Right atrium auricular region (tissue), 2 donors: ENCODE measurements around the gene PTCD1. TPM values are rescaled to one million over a fixed set of nuclear protein-coding genes. Genes with fewer than 3 reads are reported as not detected.
"Not testable (repeated sequence)": the region's sequence is repeated elsewhere in the genome, so short reads cannot be mapped to it uniquely, and the experiment has no call there.

Source experiments
- DNase-seq: peaks from one replicate; pipeline ENCODE4 v3.0.0-alpha.2; 2019; ENCODE audit warnings: low spot score
- H3K27ac ChIP-seq, 2 donors: fragments of 200-600 bp; sonication (generic); 1 replicate in 1 of 2; 2 replicates in 1 of 2; pipeline ENCODE4 v1.5.1; 2016 to 2019
- H3K27me3 ChIP-seq, 2 donors: fragments of 200-600 bp; sonication (generic); one replicate each; pipeline versions ENCODE4 v1.5.1 to v1.6.0; 2017 to 2019
- H3K36me3 ChIP-seq: fragments of 200-600 bp; sonication (generic); one replicate; pipeline ENCODE4 v1.5.1; 2016
- H3K4me1 ChIP-seq, 2 donors: fragments of 200-600 bp; sonication (generic); one replicate each; pipeline versions ENCODE4 v1.5.1 to v1.6.0; 2017 to 2019
- H3K4me3 ChIP-seq, 2 donors: fragments of 200-600 bp; sonication (generic); 1 replicate in 1 of 2; 2 replicates in 1 of 2; pipeline ENCODE4 v1.5.1; 2017 to 2019; ENCODE audit warnings: mild to moderate bottlenecking in 1 of 2, moderate library complexity in 1 of 2
- H3K9me3 ChIP-seq, 2 donors: fragments of 200-600 bp; sonication (generic); one replicate each; pipeline ENCODE4 v1.5.1; 2019
- CTCF ChIP-seq, 2 donors: fragments of 200-600 bp; sonication (generic); IDR thresholded peaks; one replicate each; pipeline ENCODE4 v1.5.1; 2019; ENCODE audit warnings: antibody characterized with exemption in 2 of 2
- total RNA-seq, 2 donors: library from RNA; depleted of rRNA; stranded (reverse); fragments of >200 nt; gene quantifications; one replicate each; pipeline ENCODE4 v1.1.0, GENCODE V29; 2016

Gene PTCD1
- total RNA-seq, 2 donors from 2014 or later, result 4.6 to 5.3 TPM

GRCh38 chr7:99389772-99390171 is 48.8 kb downstream of the PTCD1 start:
- H3K4me1 ChIP-seq, result peaks cover 0 to 20% of the 10 kb centered on the region in 2 donors
- TF ChIP-seq CTCF (IDR thresholded peaks at IDR 0.05), result no peak
- H3K27me3 ChIP-seq, result no peaks in the 10 kb centered on the region
- peaks cover 37% of the 10 kb centered on the region for H3K36me3 ChIP-seq
- no peak overlapping the region for H3K4me3 ChIP-seq
- no peaks in the 10 kb centered on the region for H3K9me3 ChIP-seq
- DNase-seq, result no peak
- no peak overlapping the region for H3K27ac ChIP-seq

DNA sequence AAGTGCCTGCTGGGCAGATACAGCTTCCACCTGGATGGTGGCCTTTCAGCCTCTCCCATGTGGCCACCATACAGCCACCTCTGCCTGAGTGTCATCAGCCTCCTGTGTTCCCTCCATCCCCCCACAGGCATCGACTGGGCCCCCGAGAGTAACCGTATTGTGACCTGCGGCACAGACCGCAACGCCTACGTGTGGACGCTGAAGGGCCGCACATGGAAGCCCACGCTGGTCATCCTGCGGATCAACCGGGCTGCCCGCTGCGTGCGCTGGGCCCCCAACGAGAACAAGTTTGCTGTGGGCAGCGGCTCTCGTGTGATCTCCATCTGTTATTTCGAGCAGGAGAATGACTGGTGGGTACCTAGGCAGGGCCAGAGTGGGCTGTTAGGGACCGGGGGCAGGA is 50.7 kb downstream of the PTCD1 start:
- peaks cover 28% of the 10 kb centered on the region for H3K36me3 ChIP-seq
- H3K27me3 ChIP-seq, result no peaks in the 10 kb centered on the region
- no peak for TF ChIP-seq CTCF (IDR thresholded peaks at IDR 0.05)
- peaks cover 0 to 10% of the 10 kb centered on the region in 2 donors for H3K4me1 ChIP-seq
- H3K4me3 ChIP-seq, result no peak overlapping the region
- DNase-seq, result no peak
- H3K27ac ChIP-seq, result no peak overlapping the region
- H3K9me3 ChIP-seq, result no peaks in the 10 kb centered on the region

GRCh38 chr7:99387239-99387635 is 51.4 kb downstream of the PTCD1 start:
- not testable (repeated sequence) for DNase-seq, H3K4me1 ChIP-seq, H3K27me3 ChIP-seq, H3K27ac ChIP-seq, H3K9me3 ChIP-seq, H3K4me3 ChIP-seq
- H3K36me3 ChIP-seq, result peaks cover 28% of the 10 kb centered on the region

- peaks cover 28% of the 10 kb centered on the region for H3K36me3 ChIP-seq
- no peak for DNase-seq
Observed at GRCh38 chr7:99386584-99387238, 51.9 kb downstream of the PTCD1 start.

GRCh38 chr7:99385564-99385963 is 53.0 kb downstream of the PTCD1 start:
- Histone ChIP-seq H3K9me3 (no peaks in the 10 kb centered on the region), H3K27me3 (no peaks in the 10 kb centered on the region), H3K4me3 (no peak overlapping the region), H3K4me1 (peaks cover 0 to 15% of the 10 kb centered on the region in 2 donors), H3K27ac (no peak overlapping the region), H3K36me3 (peaks cover 28% of the 10 kb centered on the region)
- no peak for DNase-seq
- TF ChIP-seq CTCF (IDR thresholded peaks at IDR 0.05), result no peak

More at GRCh38 chr7:99386584-99387238, 51.9 kb downstream of the PTCD1 start:
- H3K4me3 ChIP-seq, result no peak overlapping the region
- peaks cover 0 to 4% of the 10 kb centered on the region in 2 donors for H3K4me1 ChIP-seq
- no peaks in the 10 kb centered on the region for H3K27me3 ChIP-seq
- H3K27ac ChIP-seq, result no peak overlapping the region
- TF ChIP-seq CTCF (IDR thresholded peaks at IDR 0.05), result no peak
- H3K9me3 ChIP-seq, result no peaks in the 10 kb centered on the region

GRCh38 chr7:99384523-99384922 is 54.1 kb downstream of the PTCD1 start:
- no peaks in the 10 kb centered on the region for H3K27me3 ChIP-seq
- peaks cover 20% of the 10 kb centered on the region for H3K36me3 ChIP-seq

More at GRCh38 chr7:99384523-99384922, 54.1 kb downstream of the PTCD1 start:
- no peak for DNase-seq
- peaks cover 0 to 26% of the 10 kb centered on the region in 2 donors for H3K4me1 ChIP-seq
- H3K27ac ChIP-seq, result no peak overlapping the region
- H3K9me3 ChIP-seq, result no peaks in the 10 kb centered on the region
- no peak for TF ChIP-seq CTCF (IDR thresholded peaks at IDR 0.05)
- no peak overlapping the region for H3K4me3 ChIP-seq
